ENCODE measurements around the gene C16orf96. TPM values are rescaled to one million over a fixed set of nuclear protein-coding genes. Genes with fewer than 3 reads are reported as not detected.

The C16orf96 gene
- total and polyA plus RNA-seq, 5 donors from 2014 or later = 0.17 TPM; not detected in 4

GRCh38 chr16:4556580-4556979 lies 440 bp downstream of the C16orf96 start:
- Mint-ChIP-seq H3K36me3 (no peaks in the 10 kb centered on the region), H3K9me3 (no peaks in the 10 kb centered on the region), H3K4me3 (no peak overlapping the region), H3K27ac (no peak overlapping the region), H3K4me1 (no peaks in the 10 kb centered on the region), H3K27me3 (peaks cover 15% of the 10 kb centered on the region)
- H3K4me3 ChIP-seq (ENCODE audit: low read depth, low read length) = no peak overlapping the region
- no peaks in the 10 kb centered on the region for H3K4me1 ChIP-seq (ENCODE audit: control insufficient read depth, insufficient read depth, low read length, poor library complexity, severe bottlenecking)
- no peaks in the 10 kb centered on the region for H3K27me3 ChIP-seq (ENCODE audit: control insufficient read depth, insufficient read depth, low read length)
- no peaks in the 10 kb centered on the region for H3K9me3 ChIP-seq (ENCODE audit: control insufficient read depth in 2 of 2, low read length in 2 of 2)
- ATAC-seq (ENCODE audit: low read depth in 2 of 2) (no peak), DNase-seq (no peak)
- H3K36me3 ChIP-seq (ENCODE audit: control insufficient read depth, insufficient read depth, low read length) = no peaks in the 10 kb centered on the region
- no peak overlapping the region for H3K27ac ChIP-seq (ENCODE audit: insufficient read depth, low read length, poor library complexity, severe bottlenecking)

DNA sequence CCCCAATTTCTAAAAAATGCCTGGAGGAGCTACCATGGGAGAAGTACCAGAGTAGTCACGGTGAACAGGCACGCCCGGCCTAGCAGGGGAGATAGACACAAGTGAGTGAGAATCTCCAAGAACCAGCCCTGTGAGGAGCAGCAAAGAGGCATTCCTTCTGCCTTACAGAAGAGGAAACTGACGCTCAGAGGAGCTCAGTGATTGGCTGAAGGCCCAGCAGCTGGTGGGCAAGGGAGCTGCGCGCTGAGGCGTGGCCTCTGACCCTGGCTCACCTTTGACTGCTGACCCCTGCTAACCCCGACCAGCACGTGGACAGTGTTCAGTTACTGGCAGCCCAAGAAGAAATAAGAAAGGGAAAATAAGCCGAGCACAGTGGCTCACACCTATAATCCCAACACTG lies 1.8 kb downstream of the C16orf96 start:
- DNase-seq (no peak), ATAC-seq (ENCODE audit: low read depth in 2 of 2) (no peak)
- no peaks in the 10 kb centered on the region for H3K9me3 Mint-ChIP-seq
- H3K27ac Mint-ChIP-seq = no peak overlapping the region
- H3K4me1 Mint-ChIP-seq = no peaks in the 10 kb centered on the region
- Histone ChIP-seq H3K36me3 (ENCODE audit: control insufficient read depth, insufficient read depth, low read length) (no peaks in the 10 kb centered on the region), H3K9me3 (ENCODE audit: control insufficient read depth in 2 of 2, low read length in 2 of 2) (no peaks in the 10 kb centered on the region), H3K27me3 (ENCODE audit: control insufficient read depth, insufficient read depth, low read length) (no peaks in the 10 kb centered on the region), H3K27ac (ENCODE audit: insufficient read depth, low read length, poor library complexity, severe bottlenecking) (no peak overlapping the region), H3K4me1 (ENCODE audit: control insufficient read depth, insufficient read depth, low read length, poor library complexity, severe bottlenecking) (no peaks in the 10 kb centered on the region), H3K4me3 (ENCODE audit: low read depth, low read length) (no peak overlapping the region)
- H3K36me3 Mint-ChIP-seq = no peaks in the 10 kb centered on the region
- H3K4me3 Mint-ChIP-seq = no peak overlapping the region
- H3K27me3 Mint-ChIP-seq = peaks cover 11% of the 10 kb centered on the region

- H3K4me3 Mint-ChIP-seq = no peak overlapping the region
- H3K4me1 Mint-ChIP-seq = peaks cover 0 to 5% (median under 1%) of the 10 kb centered on the region in 4 donors
- H3K4me3 ChIP-seq (ENCODE audit: low read depth, low read length) = no peak overlapping the region
- no peaks in the 10 kb centered on the region for H3K36me3 ChIP-seq (ENCODE audit: control insufficient read depth, insufficient read depth, low read length)
- H3K4me1 ChIP-seq (ENCODE audit: control insufficient read depth, insufficient read depth, low read length, poor library complexity, severe bottlenecking) = no peaks in the 10 kb centered on the region
- H3K9me3 Mint-ChIP-seq = peaks cover 0 to 1% (median 0%) of the 10 kb centered on the region in 7 donors
- DNase-seq = no peak
- H3K27me3 ChIP-seq (ENCODE audit: control insufficient read depth, insufficient read depth, low read length) = no peaks in the 10 kb centered on the region
- H3K27ac Mint-ChIP-seq = no peak overlapping the region
- H3K36me3 Mint-ChIP-seq = no peaks in the 10 kb centered on the region
- H3K27me3 Mint-ChIP-seq = peaks cover 9% of the 10 kb centered on the region
- no peaks in the 10 kb centered on the region for H3K9me3 ChIP-seq (ENCODE audit: control insufficient read depth in 2 of 2, low read length in 2 of 2)
- no peak for ATAC-seq (ENCODE audit: low read depth in 2 of 2)
- H3K27ac ChIP-seq (ENCODE audit: insufficient read depth, low read length, poor library complexity, severe bottlenecking) = no peak overlapping the region
These were observed 5.5 kb downstream of the C16orf96 start for GRCh38 chr16:4561596-4561995.

- H3K4me3 ChIP-seq (ENCODE audit: low read depth, low read length) = no peak overlapping the region
- no peaks in the 10 kb centered on the region for H3K9me3 ChIP-seq (ENCODE audit: control insufficient read depth in 2 of 2, low read length in 2 of 2)
- DNase-seq (no peak), ATAC-seq (ENCODE audit: low read depth in 2 of 2) (no peak)
- no peaks in the 10 kb centered on the region for H3K36me3 ChIP-seq (ENCODE audit: control insufficient read depth, insufficient read depth, low read length)
- H3K27ac ChIP-seq (ENCODE audit: insufficient read depth, low read length, poor library complexity, severe bottlenecking) = no peak overlapping the region
- no peaks in the 10 kb centered on the region for H3K27me3 ChIP-seq (ENCODE audit: control insufficient read depth, insufficient read depth, low read length)
- Mint-ChIP-seq H3K27ac (no peak overlapping the region), H3K36me3 (no peaks in the 10 kb centered on the region), H3K4me1 (peaks cover 0 to 9% (median under 1%) of the 10 kb centered on the region in 4 donors), H3K4me3 (no peak overlapping the region), H3K9me3 (peaks cover 0 to 1% (median 0%) of the 10 kb centered on the region in 7 donors), H3K27me3 (peaks cover 14% of the 10 kb centered on the region)
- no peaks in the 10 kb centered on the region for H3K4me1 ChIP-seq (ENCODE audit: control insufficient read depth, insufficient read depth, low read length, poor library complexity, severe bottlenecking)
These were observed 8.6 kb downstream of the C16orf96 start for GRCh38 chr16:4564661-4565267.

- H3K4me1 ChIP-seq (ENCODE audit: control insufficient read depth, insufficient read depth, low read length, poor library complexity, severe bottlenecking) = no peaks in the 10 kb centered on the region
- no peak overlapping the region for H3K27ac ChIP-seq (ENCODE audit: insufficient read depth, low read length, poor library complexity, severe bottlenecking)
- DNase-seq = no peak
- H3K36me3 ChIP-seq (ENCODE audit: control insufficient read depth, insufficient read depth, low read length) = no peaks in the 10 kb centered on the region
- ATAC-seq (ENCODE audit: low read depth in 2 of 2) = no peak
- Mint-ChIP-seq H3K9me3 (peaks cover 0 to 1% (median 0%) of the 10 kb centered on the region in 7 donors), H3K4me3 (no peak overlapping the region), H3K27ac (peak overlapping the region in 1 of 3 donors; percentile 6), H3K36me3 (no peaks in the 10 kb centered on the region), H3K4me1 (peaks cover 0 to 9% (median under 1%) of the 10 kb centered on the region in 4 donors), H3K27me3 (peaks cover 10% of the 10 kb centered on the region)
- H3K9me3 ChIP-seq (ENCODE audit: control insufficient read depth in 2 of 2, low read length in 2 of 2) = no peaks in the 10 kb centered on the region
- H3K27me3 ChIP-seq (ENCODE audit: control insufficient read depth, insufficient read depth, low read length) = no peaks in the 10 kb centered on the region
- no peak overlapping the region for H3K4me3 ChIP-seq (ENCODE audit: low read depth, low read length)
These were observed 10.0 kb downstream of the C16orf96 start for GRCh38 chr16:4566144-4566543.

GRCh38 chr16:4570086-4570485 lies 13.9 kb downstream of the C16orf96 start:
- no peak overlapping the region for H3K27ac ChIP-seq (ENCODE audit: insufficient read depth, low read length, poor library complexity, severe bottlenecking)
- H3K4me1 ChIP-seq (ENCODE audit: control insufficient read depth, insufficient read depth, low read length, poor library complexity, severe bottlenecking) = no peaks in the 10 kb centered on the region
- H3K9me3 Mint-ChIP-seq = no peaks in the 10 kb centered on the region
- ATAC-seq (ENCODE audit: low read depth in 2 of 2) (no peak), DNase-seq (peak in 1 of 3 donors; percentile 16)
- no peak overlapping the region for H3K4me3 ChIP-seq (ENCODE audit: low read depth, low read length)
- peaks cover 16% of the 10 kb centered on the region for H3K27me3 Mint-ChIP-seq
- no peaks in the 10 kb centered on the region for H3K36me3 ChIP-seq (ENCODE audit: control insufficient read depth, insufficient read depth, low read length)
- no peaks in the 10 kb centered on the region for H3K27me3 ChIP-seq (ENCODE audit: control insufficient read depth, insufficient read depth, low read length)
- no peaks in the 10 kb centered on the region for H3K9me3 ChIP-seq (ENCODE audit: control insufficient read depth in 2 of 2, low read length in 2 of 2)
- no peak overlapping the region for H3K4me3 Mint-ChIP-seq
- peaks cover 0 to 9% (median under 1%) of the 10 kb centered on the region in 4 donors for H3K4me1 Mint-ChIP-seq
- peak overlapping the region in 1 of 3 donors; percentile 25 for H3K27ac Mint-ChIP-seq
- H3K36me3 Mint-ChIP-seq = no peaks in the 10 kb centered on the region

DNA sequence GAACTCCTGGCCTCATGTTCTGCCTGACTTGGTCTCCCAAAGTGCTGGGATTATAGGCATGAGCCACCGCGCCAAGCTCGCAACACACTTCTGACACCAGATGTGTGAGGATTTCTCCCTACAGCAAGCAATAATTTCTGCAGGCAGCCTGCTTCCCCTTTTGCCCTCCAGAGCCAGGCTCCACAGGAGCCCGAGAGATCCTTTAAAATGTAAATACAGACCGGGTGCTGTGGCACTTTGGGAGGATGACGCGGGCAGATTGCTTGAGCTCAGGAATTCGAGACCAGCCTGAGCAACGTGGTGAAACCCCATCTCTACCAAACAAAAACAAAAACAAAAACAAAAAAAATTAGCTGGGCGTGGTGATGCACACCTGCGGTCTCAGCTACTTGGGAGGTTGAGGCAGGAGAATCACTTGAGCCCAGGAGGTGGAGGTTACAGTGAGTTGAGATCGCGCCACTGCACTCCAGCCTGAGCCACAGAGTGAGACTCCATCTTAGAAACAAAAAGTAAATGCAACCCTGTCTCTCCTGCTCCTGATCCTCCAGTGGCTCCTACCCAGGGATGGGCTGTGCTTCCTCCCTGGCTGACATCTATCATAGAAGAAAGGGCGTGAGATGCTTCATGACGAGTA lies 14.7 kb downstream of the C16orf96 start:
- no peak overlapping the region for H3K4me3 ChIP-seq (ENCODE audit: low read depth, low read length)

DNA sequence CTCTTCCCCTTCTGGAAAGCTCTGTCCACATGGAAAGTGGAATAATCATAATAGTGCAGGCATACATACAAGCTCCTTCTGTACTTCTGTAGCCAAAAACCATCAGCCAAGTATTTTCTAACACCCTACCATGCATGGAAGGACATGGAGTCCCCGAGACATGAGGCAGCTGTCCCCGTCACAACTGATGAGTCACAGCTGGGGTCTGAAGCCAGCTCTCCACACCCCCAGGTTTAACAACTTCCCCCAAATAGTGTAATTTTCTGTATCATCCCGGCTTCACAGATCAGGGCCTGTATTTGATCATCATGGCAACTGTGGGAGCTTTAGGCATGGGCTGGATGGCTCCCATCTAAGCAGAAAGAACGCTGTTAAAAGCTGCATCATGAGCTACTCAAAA lies 16.6 kb downstream of the C16orf96 start:
- DNase-seq (no peak), ATAC-seq (ENCODE audit: low read depth in 2 of 2) (no peak)
- no peak overlapping the region for H3K27ac ChIP-seq (ENCODE audit: insufficient read depth, low read length, poor library complexity, severe bottlenecking)
- no peak overlapping the region for H3K4me3 ChIP-seq (ENCODE audit: low read depth, low read length)
- Mint-ChIP-seq H3K4me3 (no peak overlapping the region), H3K27ac (no peak overlapping the region), H3K27me3 (peaks cover 5% of the 10 kb centered on the region), H3K36me3 (no peaks in the 10 kb centered on the region), H3K4me1 (no peaks in the 10 kb centered on the region), H3K9me3 (no peaks in the 10 kb centered on the region)
- no peaks in the 10 kb centered on the region for H3K4me1 ChIP-seq (ENCODE audit: control insufficient read depth, insufficient read depth, low read length, poor library complexity, severe bottlenecking)
- no peaks in the 10 kb centered on the region for H3K9me3 ChIP-seq (ENCODE audit: control insufficient read depth in 2 of 2, low read length in 2 of 2)
- no peaks in the 10 kb centered on the region for H3K27me3 ChIP-seq (ENCODE audit: control insufficient read depth, insufficient read depth, low read length)
- no peaks in the 10 kb centered on the region for H3K36me3 ChIP-seq (ENCODE audit: control insufficient read depth, insufficient read depth, low read length)

More for the DNA sequence above, 14.7 kb downstream of the C16orf96 start:
- no peak overlapping the region for H3K27ac Mint-ChIP-seq
- Histone ChIP-seq H3K27ac (ENCODE audit: insufficient read depth, low read length, poor library complexity, severe bottlenecking) (no peak overlapping the region), H3K36me3 (ENCODE audit: control insufficient read depth, insufficient read depth, low read length) (no peaks in the 10 kb centered on the region), H3K4me1 (ENCODE audit: control insufficient read depth, insufficient read depth, low read length, poor library complexity, severe bottlenecking) (no peaks in the 10 kb centered on the region), H3K9me3 (ENCODE audit: control insufficient read depth in 2 of 2, low read length in 2 of 2) (no peaks in the 10 kb centered on the region), H3K27me3 (ENCODE audit: control insufficient read depth, insufficient read depth, low read length) (no peaks in the 10 kb centered on the region)
- ATAC-seq (ENCODE audit: low read depth in 2 of 2) (no peak), DNase-seq (no peak)
- no peak overlapping the region for H3K4me3 Mint-ChIP-seq
- H3K36me3 Mint-ChIP-seq = no peaks in the 10 kb centered on the region
- peaks cover 0 to 9% (median under 1%) of the 10 kb centered on the region in 4 donors for H3K4me1 Mint-ChIP-seq
- peaks cover 16% of the 10 kb centered on the region for H3K27me3 Mint-ChIP-seq
- H3K9me3 Mint-ChIP-seq = no peaks in the 10 kb centered on the region

All from CD4-positive, CD25-positive, alpha-beta regulatory T cell (primary cell).